Cardiac fibroblast (primary cell): ENCODE results near the gene CD44.

ENCODE experiments used
- DNase-seq, 2 donors: peaks; one replicate each; pipeline versions ENCODE4 v3.0.0 to v3.0.0-alpha.2; 2010; ENCODE audit warnings: low read depth in 2 of 2
- H3K4me3 ChIP-seq, 2 donors: replicated peaks in 1 of 2; 1 replicate in 1 of 2; 2 replicates in 1 of 2; pipeline ENCODE4 v1.5.1; 2011; ENCODE audit warnings: low read depth in 2 of 2, low read length in 2 of 2, mild to moderate bottlenecking in 2 of 2, moderate library complexity in 1 of 2
- TF ChIP-seq, protein P1 (sequence below): IDR thresholded peaks from one replicate; pipeline ENCODE4 v1.5.1; 2011; ENCODE audit warnings: low read depth, mild to moderate bottlenecking, low read length, inconsistent platforms

CD44 gene

DNA sequence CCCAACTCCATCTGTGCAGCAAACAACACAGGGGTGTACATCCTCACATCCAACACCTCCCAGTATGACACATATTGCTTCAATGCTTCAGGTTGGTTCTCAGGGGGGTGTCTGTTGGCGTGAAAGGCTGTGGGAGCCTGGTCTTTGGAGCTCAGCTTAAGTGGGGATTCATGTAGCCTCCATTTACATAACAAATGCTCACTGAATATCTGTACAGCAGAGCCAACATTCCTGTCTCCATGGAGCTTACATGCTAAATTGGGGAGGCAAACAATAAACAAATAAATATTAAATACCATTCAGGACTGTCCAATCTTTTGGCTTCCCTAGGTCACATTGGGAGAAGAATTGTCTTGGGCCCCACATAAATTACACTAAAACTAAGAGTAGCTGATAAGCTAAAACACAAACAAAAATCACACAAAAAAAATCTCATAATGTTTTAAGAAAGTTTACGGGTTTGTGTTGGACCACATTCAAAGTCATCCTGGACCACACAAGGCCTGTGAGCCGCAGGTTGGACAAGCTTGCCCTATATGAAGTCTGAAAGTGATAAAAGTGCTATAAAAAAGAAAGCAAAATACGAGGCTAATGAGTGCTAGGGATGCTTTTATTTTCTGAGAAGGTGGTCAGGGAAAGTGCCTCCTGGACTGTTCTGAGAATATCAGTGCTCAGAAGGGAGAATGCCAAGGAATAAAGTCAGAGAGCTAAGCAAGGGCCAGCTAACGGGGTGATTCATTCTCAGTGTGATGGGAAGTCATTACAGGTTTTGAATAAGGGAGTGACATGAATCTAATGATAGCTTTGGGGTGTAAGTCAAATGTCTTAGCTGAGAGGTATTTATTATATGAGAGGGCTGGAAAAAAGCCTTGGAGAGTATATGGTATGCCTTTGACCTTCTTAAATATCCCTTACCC, 41.6 kb downstream of the CD44 start:
- H3K4me3 ChIP-seq = no peak overlapping the region
- TF ChIP-seq, protein P1, sequence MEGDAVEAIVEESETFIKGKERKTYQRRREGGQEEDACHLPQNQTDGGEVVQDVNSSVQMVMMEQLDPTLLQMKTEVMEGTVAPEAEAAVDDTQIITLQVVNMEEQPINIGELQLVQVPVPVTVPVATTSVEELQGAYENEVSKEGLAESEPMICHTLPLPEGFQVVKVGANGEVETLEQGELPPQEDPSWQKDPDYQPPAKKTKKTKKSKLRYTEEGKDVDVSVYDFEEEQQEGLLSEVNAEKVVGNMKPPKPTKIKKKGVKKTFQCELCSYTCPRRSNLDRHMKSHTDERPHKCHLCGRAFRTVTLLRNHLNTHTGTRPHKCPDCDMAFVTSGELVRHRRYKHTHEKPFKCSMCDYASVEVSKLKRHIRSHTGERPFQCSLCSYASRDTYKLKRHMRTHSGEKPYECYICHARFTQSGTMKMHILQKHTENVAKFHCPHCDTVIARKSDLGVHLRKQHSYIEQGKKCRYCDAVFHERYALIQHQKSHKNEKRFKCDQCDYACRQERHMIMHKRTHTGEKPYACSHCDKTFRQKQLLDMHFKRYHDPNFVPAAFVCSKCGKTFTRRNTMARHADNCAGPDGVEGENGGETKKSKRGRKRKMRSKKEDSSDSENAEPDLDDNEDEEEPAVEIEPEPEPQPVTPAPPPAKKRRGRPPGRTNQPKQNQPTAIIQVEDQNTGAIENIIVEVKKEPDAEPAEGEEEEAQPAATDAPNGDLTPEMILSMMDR = no peak
- DNase-seq = peak in 1 of 2 donors; percentile 57

DNA sequence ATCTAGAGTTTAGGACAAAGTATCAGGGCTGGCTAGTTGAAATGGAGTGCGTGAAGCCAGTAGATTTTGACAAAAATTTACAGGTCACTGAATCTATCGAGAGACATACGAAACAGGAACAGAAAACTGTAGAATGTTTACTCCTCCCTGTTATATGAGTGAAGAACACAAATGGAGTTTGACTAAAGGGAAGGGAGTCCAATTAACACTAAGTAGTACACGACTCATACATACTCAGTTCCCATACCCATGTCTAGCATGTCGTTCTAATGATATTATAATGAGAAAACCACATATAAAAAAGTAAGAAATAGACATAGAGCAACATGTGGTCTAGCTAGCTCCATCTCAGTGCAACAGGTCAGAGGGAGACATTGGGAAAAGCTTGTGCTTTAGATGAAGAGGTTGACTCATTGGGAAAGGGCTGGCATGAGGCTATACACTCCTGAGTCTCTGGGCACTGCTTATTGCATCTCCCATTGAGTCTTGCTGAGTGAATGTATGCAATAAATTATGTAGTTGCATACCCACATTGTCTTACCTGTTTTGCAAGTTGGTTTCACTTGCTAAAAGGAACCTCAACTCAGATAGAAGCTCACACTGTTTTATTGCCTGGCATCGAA, 43.5 kb downstream of the CD44 start:
- no peak for DNase-seq
- no peak overlapping the region for H3K4me3 ChIP-seq
- TF ChIP-seq, protein P1 = no peak

DNA sequence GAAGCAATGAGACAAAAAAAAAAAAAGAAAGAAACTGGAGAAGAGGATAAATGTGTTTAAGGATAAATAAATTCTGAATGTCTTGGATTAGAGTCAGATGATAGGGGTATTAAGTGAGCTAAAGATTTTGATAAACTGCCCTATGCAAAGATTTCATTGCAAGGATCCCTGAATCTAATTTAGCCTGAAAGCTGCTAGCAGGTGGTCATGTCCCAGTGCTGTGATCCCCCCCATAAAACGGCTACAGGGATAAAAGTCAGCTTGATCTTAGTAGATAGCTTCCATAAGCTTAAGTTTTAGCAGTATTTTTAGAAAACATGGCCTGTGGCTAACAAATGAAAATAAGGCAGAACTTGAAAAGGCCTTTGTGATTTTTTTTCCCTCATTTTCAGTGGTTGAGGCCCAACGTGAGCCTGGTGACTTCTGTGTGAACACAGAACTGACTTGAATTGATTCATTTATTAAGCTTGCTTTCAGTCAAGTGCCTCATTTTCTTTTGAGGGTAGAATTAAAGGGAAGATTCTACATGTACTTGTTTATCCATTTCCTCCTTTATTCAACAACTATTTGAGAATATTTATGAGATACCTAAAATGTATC, 44.5 kb downstream of the CD44 start:
- DNase-seq = no peak
- no peak overlapping the region for H3K4me3 ChIP-seq
- TF ChIP-seq, protein P1 = no peak

DNA sequence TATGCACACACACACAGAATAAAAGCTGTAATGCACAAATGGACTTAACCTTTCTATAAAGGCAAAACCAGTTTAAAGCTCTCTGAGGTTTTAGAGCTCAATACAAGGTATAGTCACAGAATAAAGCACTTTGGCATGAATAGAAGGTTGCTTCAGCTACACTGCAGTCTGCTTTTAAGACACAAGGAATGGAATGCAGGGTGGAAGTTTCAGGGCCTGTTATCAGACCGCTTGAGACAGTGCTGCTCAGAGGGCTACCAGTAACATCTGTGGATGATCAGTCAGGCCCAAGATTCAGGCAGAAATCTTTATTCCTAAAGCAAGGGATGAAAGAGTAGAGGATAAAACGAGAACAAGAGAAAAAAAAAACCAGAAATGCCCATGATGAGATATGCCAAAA, 46.7 kb downstream of the CD44 start:
- TF ChIP-seq, protein P1 = no peak

DNA sequence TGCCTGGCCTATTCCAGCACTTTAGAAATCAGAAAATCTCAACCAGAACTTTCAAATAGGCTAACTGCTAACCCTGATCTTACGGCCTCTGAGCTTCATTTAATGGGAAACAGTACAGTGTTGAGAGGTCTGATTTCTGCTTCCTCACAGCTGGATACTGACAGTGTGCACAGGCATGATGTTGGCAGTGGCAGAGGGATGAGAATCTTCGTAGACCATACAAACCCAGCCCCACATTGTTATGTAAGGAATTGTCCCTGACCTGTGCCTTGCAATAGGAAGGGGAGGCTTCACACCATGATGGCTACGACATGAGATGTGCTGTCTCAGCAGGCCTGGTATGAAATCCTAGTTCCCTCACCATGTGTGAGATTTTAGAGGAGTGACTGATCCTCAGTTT, 49.0 kb downstream of the CD44 start:
- TF ChIP-seq, protein P1 = no peak
- H3K4me3 ChIP-seq = no peak overlapping the region
- no peak for DNase-seq

More for the DNA sequence above, 46.7 kb downstream of the CD44 start:
- H3K4me3 ChIP-seq = no peak overlapping the region
- DNase-seq = peak in 1 of 2 donors; percentile 66

DNA sequence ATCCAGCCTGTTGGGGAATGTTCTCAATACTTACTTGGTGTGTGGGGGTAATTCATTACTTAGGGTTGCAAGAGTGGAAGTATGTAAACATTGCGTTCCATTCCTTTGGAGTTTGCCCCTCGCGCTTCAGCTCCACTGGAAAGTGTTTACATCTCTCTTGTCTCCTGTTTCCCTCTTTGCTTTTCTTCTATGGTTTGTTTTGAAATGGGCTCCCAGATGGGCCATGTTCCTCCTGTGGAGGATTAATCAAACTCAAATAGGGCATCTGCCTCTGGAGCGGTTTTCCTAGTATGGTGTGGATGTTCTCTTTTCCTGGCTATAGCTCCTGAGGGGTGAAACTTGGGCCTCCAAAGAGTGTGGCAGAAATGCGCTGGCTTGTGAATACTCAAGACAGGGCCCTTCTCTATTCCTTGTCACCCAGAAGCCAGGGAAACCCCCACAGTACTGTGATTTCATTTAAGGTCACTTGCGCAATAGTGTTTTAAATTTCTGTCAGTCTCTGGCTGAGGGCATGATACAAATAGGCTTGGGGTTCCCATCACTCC, 51.9 kb downstream of the CD44 start:
- H3K4me3 ChIP-seq = no peak overlapping the region
- DNase-seq = peak in 1 of 2 donors; percentile 37
- TF ChIP-seq, protein P1 = no peak
